Spleen (tissue), 7 donors: Measurements from ENCODE around the gene INHBB.

Experiments
- CTCF ChIP-seq, 11 experiments: fragments of 200-600 bp in 7 of 11; fragments of 450-650 bp in 4 of 11; sonication (generic) in 4 of 11; IDR thresholded peaks in 8 of 11; conservative IDR thresholded peaks in 3 of 11; 1 replicate in 7 of 11; 2 replicates in 4 of 11; pipeline versions ENCODE4 v1.4.0 to v1.8.0; 2016 to 2021; ENCODE audit warnings: antibody characterized with exemption in 11 of 11, inconsistent platforms in 4 of 11, mild to moderate bottlenecking in 1 of 11
- POLR2AphosphoS5 ChIP-seq, 3 donors: sonication (generic); formaldehyde crosslinking; IDR thresholded peaks; one replicate each; pipeline ENCODE4 v1.5.1; 2017; ENCODE audit warnings: antibody characterized with exemption in 3 of 3
- donor health status: DM: no; HTN: no; CAD: no; lungs with moderate emphysema.
- donor health status: DM: no; HTN: no; CAD: no.
- donor health status: DM: no; HTN: no; CAD: no.

GRCh38 chr2:120395221-120396012 is 49.5 kb downstream of the INHBB start:
- TF ChIP-seq CTCF (IDR thresholded peaks at IDR 0.05 in 8 of 11, conservative IDR thresholded peaks at IDR 0.05 in 3 of 11), result no peak
- TF ChIP-seq POLR2AphosphoS5 (IDR thresholded peaks at IDR 0.05), result no peak
